CD4-positive, alpha-beta T cell treated with Interleukin-12 subunit alpha and Interleukin-12 subunit beta, for 1 hour (primary cell): ENCODE measurements around the gene RREB1.
"Not testable (repeated sequence)": the region's sequence is repeated elsewhere in the genome, so short reads cannot be mapped to it uniquely, and the experiment has no call there.

Source experiments
- DNase-seq: peaks from one replicate; pipeline ENCODE4 v3.0.0-alpha.2; 2020

The RREB1 gene

DNA sequence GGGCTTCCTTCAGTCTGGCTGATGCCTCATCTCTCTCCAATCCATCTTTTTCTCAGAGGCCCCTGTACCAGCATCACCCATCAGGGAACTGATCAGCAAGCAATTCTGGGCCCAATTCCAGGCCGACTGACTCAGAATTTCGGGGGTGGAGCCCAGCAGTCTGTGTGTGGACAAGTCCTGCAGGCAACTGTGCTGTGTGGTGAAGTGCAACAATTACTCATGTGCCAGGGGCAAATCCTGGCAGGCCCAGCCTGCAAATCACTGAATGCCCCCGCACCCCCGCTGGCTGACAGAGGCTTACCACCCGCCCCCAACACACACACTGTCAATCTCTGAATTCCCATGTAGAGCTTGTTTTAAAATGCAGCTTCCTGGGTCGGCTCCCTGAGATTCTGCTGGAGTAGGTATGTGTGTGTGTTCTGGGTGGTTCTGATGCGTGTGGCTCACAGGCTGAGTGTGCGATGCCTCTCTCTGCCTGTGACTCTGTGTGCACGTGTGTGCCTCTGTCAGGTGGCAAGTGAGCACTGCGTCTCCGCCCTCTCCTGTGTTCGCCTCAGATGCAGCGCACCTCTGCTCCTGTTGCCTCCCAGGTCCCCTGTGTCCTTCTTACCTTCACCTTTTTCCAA lies 159.8 kb downstream of the RREB1 start:
- no peak for DNase-seq

DNA sequence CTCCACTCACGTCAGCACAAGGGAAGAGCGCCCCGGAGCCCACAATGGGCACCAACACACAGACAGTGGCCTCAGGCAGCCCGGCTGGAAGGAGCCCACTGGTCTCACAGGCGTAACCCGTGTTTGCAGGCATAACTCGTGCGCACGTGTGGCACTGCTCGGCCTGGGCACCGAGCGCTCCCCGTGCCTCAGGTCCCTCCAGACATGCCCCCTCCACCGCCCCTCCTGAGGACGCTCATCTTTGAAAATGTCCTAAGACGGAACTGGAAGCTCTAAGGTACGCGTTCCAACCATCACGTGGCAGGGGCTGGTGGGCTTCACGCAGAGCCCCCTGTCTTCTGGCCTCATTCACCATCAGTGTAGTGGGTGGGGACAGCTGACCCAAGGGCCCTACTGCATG lies 160.6 kb downstream of the RREB1 start:
- no peak for DNase-seq

DNA sequence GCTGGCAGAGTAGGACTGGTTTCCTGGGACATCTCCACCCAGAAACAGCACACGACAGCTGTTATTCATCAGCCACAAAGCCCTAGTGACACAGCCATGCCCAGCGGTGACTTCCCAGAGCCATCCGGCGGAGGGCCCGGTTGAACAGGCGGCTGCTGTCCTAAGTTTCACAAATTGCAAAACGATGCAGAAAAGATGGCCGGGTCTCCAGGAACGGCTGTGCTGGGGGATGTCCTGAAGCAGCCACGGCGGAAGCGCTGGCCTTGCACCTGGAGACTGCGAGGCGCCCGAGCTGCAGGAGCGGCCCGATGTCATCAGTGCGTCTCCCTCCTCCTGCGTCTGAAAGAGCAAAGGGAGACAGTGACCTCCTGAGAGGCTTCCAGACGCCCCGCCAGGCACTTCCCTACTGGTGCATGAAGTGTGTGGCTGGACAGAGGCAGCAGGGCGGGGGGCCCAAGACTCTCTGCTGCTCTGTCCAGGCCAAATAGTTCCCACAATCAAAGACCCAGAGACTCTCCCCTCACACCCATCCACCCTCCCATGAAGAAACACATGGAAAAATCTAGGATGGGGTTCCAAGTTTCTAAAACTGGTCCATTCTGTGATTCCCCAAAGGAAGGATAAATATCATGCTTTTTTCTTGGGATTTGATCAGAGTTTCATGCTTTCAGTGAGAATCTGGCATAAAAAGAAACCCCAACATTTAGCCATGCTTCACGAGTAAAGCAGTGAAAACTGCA lies 161.2 kb downstream of the RREB1 start:
- DNase-seq = no peak

DNA sequence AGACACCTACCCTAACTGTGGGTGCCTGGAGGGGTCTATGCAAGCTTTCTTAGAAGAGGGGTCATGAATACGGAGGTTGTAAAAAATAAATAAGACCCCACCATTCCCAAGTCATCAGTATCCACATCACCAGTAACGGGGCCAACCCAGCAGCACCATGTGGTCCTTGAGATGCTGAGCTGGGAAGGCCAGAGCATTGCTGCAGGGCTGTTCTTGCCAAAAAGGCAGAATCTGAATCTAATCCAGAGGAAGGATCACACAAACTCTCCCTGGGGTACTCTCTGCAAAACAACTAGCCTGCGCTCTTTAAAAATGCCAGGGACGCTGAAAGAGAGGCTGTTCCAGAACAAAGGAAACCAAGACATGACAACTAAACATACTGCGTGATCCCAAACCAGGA lies 162.1 kb downstream of the RREB1 start:
- DNase-seq = no peak

DNA sequence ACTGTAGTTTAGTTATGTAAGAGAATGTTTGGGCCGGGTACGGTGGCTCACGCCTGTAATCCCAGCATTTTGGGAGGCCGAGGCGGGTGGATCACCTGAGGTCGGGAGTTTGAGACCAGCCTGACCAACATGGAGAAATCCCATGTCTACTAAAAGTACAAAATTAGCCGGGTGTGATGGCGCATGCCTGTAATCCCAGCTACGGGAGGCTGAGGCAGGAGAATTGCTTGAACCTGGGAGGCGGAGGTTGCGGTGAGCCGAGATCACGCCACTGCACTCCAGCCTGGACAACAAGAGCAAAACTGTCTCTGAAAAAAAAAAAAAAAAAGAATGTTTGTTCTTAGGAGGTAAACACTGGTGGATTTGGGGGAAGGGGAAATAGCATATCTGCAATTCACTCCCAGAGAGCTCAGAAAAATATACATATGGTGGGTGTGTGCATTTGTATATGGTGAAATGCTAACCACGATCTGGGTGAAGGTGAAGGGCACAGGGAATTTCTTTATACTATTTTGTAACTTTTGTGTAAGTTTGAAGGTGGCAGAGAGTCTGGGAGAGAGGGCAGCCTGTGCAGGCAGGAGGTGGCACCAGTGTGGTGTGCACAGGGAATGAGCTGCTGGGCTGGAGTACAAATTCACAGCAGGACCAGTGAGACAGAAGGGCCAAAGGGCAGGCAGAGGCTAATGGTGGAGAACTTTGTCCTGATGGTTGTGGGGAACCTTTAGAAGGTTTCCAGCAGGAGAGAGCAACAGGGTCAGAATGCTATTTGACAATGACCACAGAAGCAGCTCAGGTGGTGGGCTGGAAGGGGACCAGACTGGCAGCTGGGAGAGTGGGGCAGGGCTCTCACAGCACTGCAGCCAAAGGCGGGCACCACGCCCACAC lies 162.8 kb downstream of the RREB1 start:
- DNase-seq = no peak

DNA sequence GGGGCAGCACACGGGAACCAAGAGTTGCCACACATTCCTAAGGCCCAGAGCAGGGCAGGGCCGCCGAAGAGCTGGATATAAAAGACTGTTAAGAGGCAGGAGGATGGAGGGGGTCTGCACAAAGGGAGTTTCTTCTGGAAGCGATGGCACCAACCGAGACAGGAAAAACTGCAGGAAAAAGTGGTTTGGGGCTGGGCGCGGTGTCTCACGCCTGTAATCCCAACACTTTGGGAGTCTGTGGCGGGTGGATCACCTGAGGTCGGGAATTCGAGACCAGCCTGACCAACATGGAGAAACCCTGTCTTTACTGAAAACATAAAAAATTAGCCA lies 163.4 kb downstream of the RREB1 start:
- DNase-seq = no peak

DNA sequence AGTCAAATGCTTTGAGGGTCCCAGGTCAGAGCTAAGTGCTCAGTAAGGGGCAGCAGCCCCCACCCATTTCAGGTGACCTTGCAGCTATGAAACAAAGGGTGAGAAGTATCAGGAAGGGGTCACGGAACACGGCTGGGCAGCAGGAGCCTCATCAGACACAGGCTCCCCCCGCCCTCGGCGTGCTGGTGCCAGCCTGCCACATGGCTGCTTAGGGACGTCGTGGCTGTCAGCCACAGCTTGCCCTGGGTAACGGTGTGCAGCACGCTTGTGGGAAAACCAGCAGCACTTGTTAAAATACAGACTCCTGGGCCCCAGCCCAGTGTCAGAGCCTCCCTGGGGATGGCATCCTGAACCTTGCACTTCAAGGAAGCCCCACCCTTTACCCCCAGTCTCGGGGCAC lies 165.9 kb downstream of the RREB1 start:
- DNase-seq = no peak

DNA sequence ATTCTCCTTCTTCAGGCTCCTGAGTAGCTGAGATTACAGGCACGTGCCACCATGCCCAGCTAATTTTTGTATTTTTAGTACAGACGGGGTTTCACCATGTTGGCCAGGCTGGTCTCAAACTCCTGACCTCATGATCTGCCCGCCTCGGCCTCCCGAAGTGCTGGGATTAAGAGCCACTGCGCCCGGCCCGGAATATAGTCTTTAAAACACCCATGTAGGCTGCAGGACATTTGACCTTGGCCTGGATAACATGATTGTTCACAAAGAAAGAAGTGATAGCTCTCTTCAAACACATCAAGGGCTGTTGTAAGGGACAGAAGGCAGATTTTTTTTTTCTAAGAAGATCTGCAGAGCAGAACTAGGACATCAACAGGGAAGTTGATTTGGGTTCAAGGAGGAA lies 166.8 kb downstream of the RREB1 start:
- not testable (repeated sequence) for DNase-seq

DNA sequence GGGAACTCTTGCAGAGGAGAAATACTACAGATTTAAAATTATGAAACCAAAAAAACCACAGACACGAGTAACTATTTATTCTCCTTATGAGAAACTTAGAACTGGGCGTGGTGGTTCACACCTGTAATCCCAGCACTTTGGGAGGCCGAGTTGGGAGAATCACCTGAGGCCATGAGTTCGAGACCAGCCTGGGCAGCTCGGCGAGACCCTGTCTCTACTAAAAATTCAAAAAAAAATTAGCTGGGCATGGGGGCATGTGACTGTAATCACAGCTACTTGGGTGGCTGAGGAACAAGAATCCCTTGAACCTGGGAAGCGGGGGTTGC lies 168.4 kb downstream of the RREB1 start:
- DNase-seq = no peak

DNA sequence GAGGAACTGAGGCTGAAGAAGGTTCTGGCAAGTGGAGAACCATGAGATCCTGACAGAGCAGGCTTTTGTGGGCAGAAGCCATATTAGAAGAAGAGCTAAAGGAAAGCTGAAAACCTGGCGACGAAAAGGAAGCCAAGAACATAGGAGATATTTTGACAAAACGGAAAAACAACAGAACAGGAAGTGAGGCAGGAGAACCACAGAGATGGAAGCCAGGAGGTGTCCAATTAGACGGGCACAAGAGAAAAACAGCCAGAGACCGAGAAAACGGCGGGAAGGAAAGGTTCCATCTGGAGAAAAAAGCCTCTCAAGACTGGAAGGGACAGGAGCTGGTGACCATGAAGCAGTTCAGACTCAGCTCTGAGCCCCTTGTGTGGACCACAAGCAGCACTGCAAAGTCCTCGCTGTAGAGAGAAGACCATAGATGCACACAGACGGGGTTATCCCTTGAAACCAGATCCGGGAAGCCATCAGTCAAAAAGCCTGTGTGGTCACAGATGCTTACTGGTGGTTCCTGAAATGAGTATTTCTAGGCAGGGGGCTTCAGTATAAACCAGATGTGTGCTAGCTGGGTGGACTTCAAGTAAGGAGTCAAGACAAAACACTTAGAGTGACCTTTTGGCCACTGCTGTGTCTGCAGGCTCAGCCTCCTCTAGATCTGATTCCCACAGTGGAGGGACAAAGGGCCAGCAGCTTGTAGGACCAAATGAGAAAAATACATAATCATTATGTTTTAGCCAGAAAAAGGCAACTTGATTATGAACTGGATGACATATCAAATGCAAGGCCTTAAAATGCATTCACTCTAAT lies 174.5 kb downstream of the RREB1 start:
- no peak for DNase-seq

DNA sequence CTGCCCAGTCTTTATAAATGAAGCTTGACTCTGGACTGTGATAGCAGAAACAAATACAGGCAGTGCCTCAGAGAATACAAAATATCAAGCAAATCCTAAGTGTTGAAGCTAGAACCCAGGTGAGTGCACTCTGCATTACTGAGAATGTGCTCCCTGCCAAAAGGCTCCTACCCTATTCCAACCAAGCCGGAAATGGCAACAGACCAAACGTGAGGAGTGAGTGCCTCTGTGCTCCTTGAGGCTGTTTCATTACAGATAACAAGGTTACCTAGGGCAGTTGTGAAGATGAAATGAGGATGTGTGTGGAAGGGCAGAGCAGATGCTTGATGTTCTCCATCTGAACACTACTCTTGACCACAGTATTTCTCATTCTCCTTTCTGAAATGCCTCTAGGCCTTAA lies 175.9 kb downstream of the RREB1 start:
- DNase-seq = no peak

DNA sequence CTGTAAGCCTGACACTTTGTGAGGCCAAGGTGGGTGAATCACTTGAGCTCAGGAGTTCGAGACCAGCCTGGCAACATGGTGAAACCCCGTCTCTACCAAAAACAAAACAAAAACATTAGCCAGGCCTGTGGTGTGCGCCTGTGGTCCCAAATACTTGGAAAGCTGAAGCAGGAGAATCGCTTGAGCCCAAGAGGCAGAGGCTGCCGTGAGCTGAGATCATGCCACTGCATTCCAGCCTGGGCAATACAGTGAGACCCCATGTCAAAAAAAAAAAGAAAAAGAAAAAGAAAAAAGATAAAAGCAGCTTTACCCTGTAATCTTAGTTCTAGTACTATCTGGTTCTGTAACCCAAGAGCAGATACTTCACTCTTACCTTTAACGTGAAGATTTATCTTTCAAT lies 177.7 kb downstream of the RREB1 start:
- DNase-seq = no peak

DNA sequence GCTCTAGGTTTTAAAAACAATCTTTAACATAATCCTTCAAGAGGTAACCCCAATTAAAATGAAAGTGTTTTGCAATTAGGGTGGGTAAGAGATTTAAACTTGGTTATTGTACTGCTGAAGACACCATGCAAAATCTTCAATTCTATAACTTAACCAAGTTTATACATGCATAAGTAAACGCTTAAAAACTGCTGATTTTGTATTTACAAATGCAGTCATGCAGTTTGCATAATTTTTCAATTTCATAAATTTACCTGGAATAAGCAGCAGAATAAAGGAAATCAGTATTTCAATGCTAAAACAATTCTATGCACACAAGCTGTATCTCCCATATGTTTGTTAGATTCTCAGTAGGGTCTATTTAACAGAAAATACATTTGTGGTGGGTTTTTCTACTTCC lies 182.3 kb downstream of the RREB1 start:
- no peak for DNase-seq

DNA sequence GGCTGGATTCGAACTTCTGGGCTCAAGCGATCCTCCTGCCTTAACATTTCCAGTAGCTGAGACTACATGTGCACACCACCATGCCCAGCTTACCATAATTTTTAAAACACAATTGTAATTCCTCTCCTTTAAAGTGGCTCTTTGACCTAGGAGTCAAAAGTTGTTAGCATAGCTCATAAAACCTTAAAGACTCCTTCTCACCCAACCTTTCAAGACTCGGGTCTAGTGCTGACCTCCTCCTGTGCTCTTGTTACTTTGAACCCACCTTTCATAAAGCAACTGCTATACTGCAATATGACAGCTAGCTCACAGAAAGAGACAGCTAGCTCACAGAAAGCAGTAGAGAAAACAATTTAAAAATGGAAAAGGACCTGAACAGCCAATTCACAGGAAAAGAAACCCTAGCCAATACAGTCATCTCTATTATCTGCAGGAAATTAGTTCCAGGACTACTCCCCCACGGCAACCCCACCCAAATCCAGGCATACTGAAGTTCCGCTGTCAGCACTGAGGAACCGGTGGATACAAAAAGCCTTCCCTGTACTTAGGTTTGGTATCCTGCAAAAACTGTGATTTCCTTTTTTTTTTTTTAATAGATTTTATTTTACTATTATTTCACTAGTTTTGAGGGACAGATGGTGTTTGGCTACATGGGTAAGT lies 185.0 kb downstream of the RREB1 start:
- DNase-seq = no peak

DNA sequence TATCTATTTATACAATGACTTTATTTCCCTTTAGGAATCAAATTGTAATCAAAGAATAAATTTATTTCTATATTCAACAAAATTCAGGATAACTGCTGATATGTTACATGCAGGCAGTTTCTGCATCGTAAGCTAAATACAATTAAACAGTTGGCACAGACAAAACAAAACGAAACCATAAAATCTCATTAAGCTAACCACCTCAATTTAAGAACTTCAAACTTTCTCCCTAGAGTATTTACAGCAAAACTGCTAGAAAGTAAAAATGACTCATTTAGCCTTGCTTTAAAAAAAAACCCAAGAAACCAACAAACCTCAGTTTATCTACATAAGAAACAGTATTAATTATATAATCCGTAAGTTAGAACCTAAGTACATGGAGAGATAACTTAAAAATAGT lies 188.2 kb downstream of the RREB1 start:
- no peak for DNase-seq

DNA sequence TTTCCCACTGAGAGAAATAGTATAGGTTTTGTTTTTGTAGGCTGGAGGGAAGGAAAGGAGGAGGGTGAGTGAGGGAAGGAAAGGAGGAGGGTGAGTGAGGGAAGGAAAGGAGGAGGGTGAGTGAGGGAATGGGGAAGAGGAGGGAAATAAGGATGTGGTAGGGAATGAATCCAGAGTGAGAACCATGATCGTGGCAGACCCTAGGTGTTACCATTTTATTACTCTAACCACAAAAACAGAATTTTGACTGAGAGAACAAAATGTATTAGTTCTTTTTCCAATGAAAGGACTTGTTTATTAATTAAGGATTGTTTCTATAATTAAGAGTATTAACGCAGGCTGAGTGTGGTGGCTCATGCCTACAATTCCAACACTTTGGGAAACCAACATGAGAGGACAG lies 188.8 kb downstream of the RREB1 start:
- no peak for DNase-seq

DNA sequence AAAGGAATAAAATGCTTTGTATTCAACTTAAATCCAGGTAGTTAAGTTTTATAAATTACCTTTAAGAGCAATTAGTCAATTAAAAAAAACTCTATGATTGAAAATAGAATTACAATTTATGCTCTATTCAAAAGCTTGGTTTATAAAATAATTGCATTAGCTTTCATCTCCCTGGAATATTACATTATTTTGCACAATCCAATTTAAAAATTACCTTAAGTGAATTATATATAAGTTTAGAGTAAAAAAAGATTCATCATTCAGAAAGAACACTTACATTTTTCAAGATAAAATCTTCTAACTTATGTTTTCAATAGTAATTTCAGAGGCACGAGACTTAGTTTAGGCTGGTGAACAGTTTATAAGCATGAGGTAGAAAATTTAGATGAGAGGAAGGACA lies 190.4 kb downstream of the RREB1 start:
- no peak for DNase-seq

DNA sequence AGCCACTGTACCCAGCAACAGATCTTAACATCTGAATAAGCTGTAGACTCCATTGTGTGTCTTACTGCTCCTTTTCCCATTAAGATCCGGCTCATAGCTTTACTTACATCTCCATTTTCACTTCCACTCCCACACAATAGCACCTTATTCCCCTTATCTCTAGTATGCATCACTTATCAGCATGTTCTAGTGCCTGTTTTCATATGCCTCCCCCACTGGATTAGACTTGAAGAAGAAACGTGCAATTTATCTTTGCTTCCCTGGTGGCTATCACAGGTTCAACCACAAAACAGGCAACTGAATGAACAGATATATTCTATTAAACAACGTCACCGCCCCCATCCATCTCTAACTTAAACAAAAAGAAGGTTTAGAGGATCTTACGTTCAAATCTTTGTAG lies 193.2 kb downstream of the RREB1 start:
- no peak for DNase-seq
